Left ventricle myocardium superior (tissue), 1 donor: ENCODE measurements around the gene FCHSD1. TPM values are rescaled to one million over a fixed set of nuclear protein-coding genes. Genes with fewer than 3 reads are reported as not detected.

Source experiments
- ATAC-seq: fragments of 200-7000 bp; cut with Tn5 transposase; one replicate; pipeline ENCODE4 v1.9.1; 2020; ENCODE audit warnings: mild to moderate bottlenecking, moderate library complexity
- DNase-seq: peaks from one replicate; pipeline ENCODE4 v3.0.0-alpha.2; 2020
- intact Hi-C: fragments of 100-400 bp; cut with micrococcal nuclease; formaldehyde crosslinking; loops from one replicate; pipeline ENCODE4 v1.11.0; 2022
- total RNA-seq: library from RNA; stranded (reverse); fragmentation: NEBNext Ultra II Directional; extraction: Animal tissue kit (Norgen Biotek cat#: 25700); gene quantifications from one replicate; pipeline ENCODE4 v1.2.1, GENCODE V29; 2021
- donor health status: DM: no; HTN: yes; CAD: no; lungs with severe emphysema.

Gene FCHSD1
- total RNA-seq, 1 donor from 2014 or later, result 3.7 TPM

- no peak for DNase-seq
- no peak for ATAC-seq
- intact Hi-C loops, result no loop called here
These were observed 2.0 kb downstream of the FCHSD1 start for GRCh38 chr5:141649056-141649688.

- no peak for ATAC-seq
- intact Hi-C loops, result no loop called here
- DNase-seq, result no peak
These were observed 3.4 kb downstream of the FCHSD1 start for GRCh38 chr5:141647851-141648250.

GRCh38 chr5:141647242-141647641 is 4.0 kb downstream of the FCHSD1 start:
- no peak for DNase-seq
- intact Hi-C loops, result no loop called here
- no peak for ATAC-seq

GRCh38 chr5:141646026-141646425 is 5.2 kb downstream of the FCHSD1 start:
- no peak for DNase-seq
- ATAC-seq, result no peak
- intact Hi-C loops, result no loop called here

- DNase-seq (no peak), ATAC-seq (no peak)
- intact Hi-C loops, result no loop called here
These were observed 9.5 kb downstream of the FCHSD1 start for GRCh38 chr5:141641634-141642267.

GRCh38 chr5:141640698-141641097 is 10.5 kb downstream of the FCHSD1 start:
- ATAC-seq, result no peak
- DNase-seq, result no peak
- intact Hi-C loops, result no loop called here

GRCh38 chr5:141640051-141640415 is 11.2 kb downstream of the FCHSD1 start:
- intact Hi-C loops, result no loop called here
- no peak for ATAC-seq
- no peak for DNase-seq

- ATAC-seq, result no peak
- DNase-seq, result no peak
- intact Hi-C loops, result no loop called here
These were observed 11.7 kb downstream of the FCHSD1 start for GRCh38 chr5:141639357-141640050.

GRCh38 chr5:141638771-141639170 is 12.4 kb downstream of the FCHSD1 start:
- intact Hi-C loops, result no loop called here
- ATAC-seq (no peak), DNase-seq (no peak)

GRCh38 chr5:141637767-141638419 is 13.3 kb downstream of the FCHSD1 start:
- ATAC-seq (peak; percentile 54), DNase-seq (peak; percentile 68)
- intact Hi-C loops, result no loop called here

- ATAC-seq, result peak; percentile 33
- peak; percentile 57 for DNase-seq
- intact Hi-C loops, result no loop called here
These were observed 14.0 kb downstream of the FCHSD1 start for GRCh38 chr5:141637123-141637766.

GRCh38 chr5:141636413-141637122 is 14.7 kb downstream of the FCHSD1 start, which contains the start of the genes HDAC3 and RELL2:
Gene HDAC3, minus strand, starts transcription at chr5:141636849. Its CDS starts 59 bp downstream, at chr5:141636790.
Gene RELL2, plus strand, starts transcription at chr5:141636997. Its CDS starts 1,229 bp downstream, at chr5:141638226.
- intact Hi-C loops, result no loop called here
- peak; percentile 98 for ATAC-seq
- peak; percentile 97 for DNase-seq

- intact Hi-C loops, result no loop called here
- no peak for ATAC-seq
- DNase-seq, result no peak
These were observed 15.2 kb downstream of the FCHSD1 start for GRCh38 chr5:141636106-141636412.

GRCh38 chr5:141635646-141636045 is 15.6 kb downstream of the FCHSD1 start:
- no peak for DNase-seq
- ATAC-seq, result no peak
- intact Hi-C loops, result no loop called here

- ATAC-seq (no peak), DNase-seq (no peak)
- intact Hi-C loops, result no loop called here
These were observed 16.5 kb downstream of the FCHSD1 start for GRCh38 chr5:141634720-141635119.

GRCh38 chr5:141633871-141634561 is 17.2 kb downstream of the FCHSD1 start:
- intact Hi-C loops, result no loop called here
- ATAC-seq (no peak), DNase-seq (no peak)

GRCh38 chr5:141632650-141633049 is 18.6 kb downstream of the FCHSD1 start:
- DNase-seq (no peak), ATAC-seq (no peak)
- intact Hi-C loops, result no loop called here

- DNase-seq (no peak), ATAC-seq (no peak)
- intact Hi-C loops, result no loop called here
These were observed 20.6 kb downstream of the FCHSD1 start for GRCh38 chr5:141630570-141631140.
